Caco-2 (cell line): ENCODE data around the gene OR5D16. TPM values are rescaled to one million over a fixed set of nuclear protein-coding genes. Genes with fewer than 3 reads are reported as not detected.

Source experiments
- BruUV-seq: library from RNA; stranded (reverse); fragments of 400-500 nt; replicated peaks from 2 replicates; lab custom pipeline; 2021; lab: Mats Ljungman, UMichigan
- CTCF ChIA-PET: fragments of 300-600 bp; sonication (Branson Sonifier 250); formaldehyde crosslinking; loops from one replicate; lab custom pipeline; 2022; ENCODE audit warnings: antibody characterized with exemption; lab: Charles Lee
- POLR2A ChIA-PET: fragments of 300-600 bp; sonication (Branson Sonifier 250); formaldehyde crosslinking; loops from one replicate; lab custom pipeline; 2022; ENCODE audit warnings: antibody characterized with exemption; lab: Charles Lee
- DNase-seq, 2 experiments: peaks; one replicate each; pipeline versions ENCODE4 v3.0.0 to v3.0.0-alpha.2; 2020 to 2022
- H3K27me3 ChIP-seq: replicated peaks from 2 replicates; pipeline ENCODE4 v1.6.0; 2011; ENCODE audit warnings: low read length; ENCODE audit not compliant: control insufficient read depth, insufficient read depth
- H3K36me3 ChIP-seq: 2 replicates; pipeline ENCODE4 v1.5.1; 2011; ENCODE audit warnings: low read length; ENCODE audit not compliant: control insufficient read depth, insufficient read depth
- H3K4me1 ChIP-seq: fragments of 250-450 bp; sonication (Bioruptor Pico); 2 replicates; pipeline ENCODE4 v1.5.1; 2020; ENCODE audit warnings: mild to moderate bottlenecking
- H3K4me3 ChIP-seq: 2 replicates; pipeline ENCODE4 v1.5.1; 2011; ENCODE audit warnings: low read depth, mild to moderate bottlenecking, control low read depth, low read length
- H3K9me3 ChIP-seq: fragments of 250-450 bp; sonication (Bioruptor Pico); 2 replicates; pipeline ENCODE4 v1.5.1; 2020; ENCODE audit warnings: mild to moderate bottlenecking, moderate library complexity
- H3K27ac Mint-ChIP-seq: one replicate; pipeline ENCODE4 v1.8.0; 2022; ENCODE audit warnings: mixed read lengths; ENCODE audit not compliant: unreplicated experiment
- H3K27me3 Mint-ChIP-seq: one replicate; pipeline ENCODE4 v1.8.0; 2022; ENCODE audit warnings: mixed read lengths; ENCODE audit not compliant: insufficient read depth, unreplicated experiment
- H3K36me3 Mint-ChIP-seq: one replicate; pipeline ENCODE4 v1.8.0; 2022; ENCODE audit warnings: mild to moderate bottlenecking, mixed read lengths; ENCODE audit not compliant: insufficient read depth, unreplicated experiment
- H3K4me1 Mint-ChIP-seq: one replicate; pipeline ENCODE4 v1.8.0; 2022; ENCODE audit warnings: low read depth, mixed read lengths; ENCODE audit not compliant: unreplicated experiment
- H3K4me3 Mint-ChIP-seq: one replicate; pipeline ENCODE4 v1.8.0; 2022; ENCODE audit warnings: mild to moderate bottlenecking, moderate library complexity, mixed read lengths; ENCODE audit not compliant: unreplicated experiment
- H3K9me3 Mint-ChIP-seq: one replicate; pipeline ENCODE4 v1.8.0; 2022; ENCODE audit warnings: mixed read lengths; ENCODE audit not compliant: unreplicated experiment
- CTCF ChIP-seq, 2 experiments: fragments of 200-600 bp in 1 of 2; IDR thresholded peaks; 1 replicate in 1 of 2; 2 replicates in 1 of 2; pipeline versions ENCODE4 v1.5.1 to v1.8.0; 2011 to 2022; ENCODE audit warnings: antibody characterized with exemption in 1 of 2, control low read depth in 1 of 2, inconsistent platforms in 1 of 2, low read depth in 1 of 2, low read length in 1 of 2, mild to moderate bottlenecking in 1 of 2, moderate library complexity in 1 of 2; ENCODE audit not compliant: insufficient read depth in 1 of 2, severe bottlenecking in 1 of 2, unreplicated experiment in 1 of 2
- intact Hi-C: fragments of 100-400 bp; cut with micrococcal nuclease; formaldehyde crosslinking; loops from one replicate; pipeline ENCODE4 v1.10.0; 2022; ENCODE audit not compliant: unreplicated experiment
- total RNA-seq: library from RNA; stranded (reverse); gene quantifications from 2 replicates; pipeline ENCODE4 v1.2.3, GENCODE V29; 2022

Gene OR5D16
- total RNA-seq, 1 experiment from 2014 or later, result not detected

GRCh38 chr11:55795256-55795655, 43.3 kb upstream of the OR5D16 start, which contains the start of gene OR5D14:
Gene OR5D14, plus strand, starts transcription at chr11:55795556. Its CDS starts 0 bp downstream, at chr11:55795556.
- DNase-seq, result no peak
- Histone ChIP-seq H3K4me3 (no peak within 1 kb of the TSS), H3K36me3 (no peaks in the 10 kb centered on the region), H3K4me1 (no peaks in the 10 kb centered on the region), H3K9me3 (no peaks in the 10 kb centered on the region), H3K27me3 (no peaks in the 10 kb centered on the region)
- BruUV-seq, result no TSS peak
- intact Hi-C loops, result no loop called here
- H3K9me3 Mint-ChIP-seq, result no peaks in the 10 kb centered on the region
- H3K4me3 Mint-ChIP-seq, result no peak within 1 kb of the TSS
- H3K27ac Mint-ChIP-seq, result no peak within 1 kb of the TSS
- ChIA-PET POLR2A (no interaction called here), CTCF (no interaction called here)
- H3K36me3 Mint-ChIP-seq, result no peaks in the 10 kb centered on the region
- no peaks in the 10 kb centered on the region for H3K4me1 Mint-ChIP-seq
- no peak for TF ChIP-seq CTCF (IDR thresholded peaks at IDR 0.05; ENCODE audit: insufficient read depth in 1 of 2, low read depth in 1 of 2, low read length in 1 of 2, severe bottlenecking in 1 of 2, unreplicated experiment in 1 of 2)
- no peaks in the 10 kb centered on the region for H3K27me3 Mint-ChIP-seq

GRCh38 chr11:55806248-55806647, 32.3 kb upstream of the OR5D16 start:
- Mint-ChIP-seq H3K36me3 (no peaks in the 10 kb centered on the region), H3K9me3 (peaks cover 39% of the 10 kb centered on the region), H3K27ac (no peak overlapping the region), H3K4me1 (no peaks in the 10 kb centered on the region), H3K4me3 (no peak overlapping the region), H3K27me3 (no peaks in the 10 kb centered on the region)
- no peaks in the 10 kb centered on the region for H3K4me1 ChIP-seq
- DNase-seq, result no peak
- H3K9me3 ChIP-seq, result 0 out of 2 replicates have a peak, but pooled peaks cover 12% of the 10 kb centered on the region
- H3K27me3 ChIP-seq, result no peaks in the 10 kb centered on the region
- intact Hi-C loops, result no loop called here
- H3K36me3 ChIP-seq, result no peaks in the 10 kb centered on the region
- ChIA-PET POLR2A (no interaction called here), CTCF (no interaction called here)
- no peak overlapping the region for H3K4me3 ChIP-seq
- no TSS peak for BruUV-seq
- no peak for TF ChIP-seq CTCF (IDR thresholded peaks at IDR 0.05; ENCODE audit: insufficient read depth in 1 of 2, low read depth in 1 of 2, low read length in 1 of 2, severe bottlenecking in 1 of 2, unreplicated experiment in 1 of 2)

DNA sequence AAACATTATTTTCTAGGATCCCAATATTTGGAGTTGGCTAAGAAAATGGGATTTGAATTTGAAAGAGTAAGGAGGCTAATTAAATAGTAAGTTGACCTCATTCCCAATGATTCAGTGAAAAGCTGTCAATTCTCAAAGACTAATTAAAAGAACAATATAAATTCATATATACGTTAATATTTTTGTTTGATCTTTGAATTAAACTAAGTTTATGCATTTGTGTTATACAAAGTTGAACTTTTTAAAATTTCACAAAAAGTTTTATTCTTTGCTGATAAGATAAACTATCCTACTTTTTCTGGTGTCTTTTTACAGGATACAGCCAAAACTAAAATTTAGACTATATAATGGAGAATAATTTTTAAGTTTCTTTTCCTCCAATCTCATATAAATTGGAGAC, 27.5 kb upstream of the OR5D16 start, which contains the start of gene OR5L1:
Gene OR5L1 (plus strand): TSS at position 301 of the 400 bp plus-strand sequence. CDS start 100 bp downstream, outside the sequence.
- DNase-seq, result no peak
- no peak within 1 kb of the TSS for H3K27ac Mint-ChIP-seq
- ChIA-PET CTCF (no interaction called here), POLR2A (no interaction called here)
- no TSS peak for BruUV-seq
- H3K36me3 Mint-ChIP-seq, result no peaks in the 10 kb centered on the region
- intact Hi-C loops, result loop anchor here (10.0 kb wide), 1 partner anchor 74 kb away; the partner anchor contains the start of gene TRIM51
- Histone ChIP-seq H3K4me3 (no peak within 1 kb of the TSS), H3K36me3 (no peaks in the 10 kb centered on the region), H3K9me3 (0 out of 2 replicates have a peak, but pooled peaks cover 1% of the 10 kb centered on the region), H3K4me1 (no peaks in the 10 kb centered on the region), H3K27me3 (no peaks in the 10 kb centered on the region)
- peaks cover 26% of the 10 kb centered on the region for H3K9me3 Mint-ChIP-seq
- no peaks in the 10 kb centered on the region for H3K27me3 Mint-ChIP-seq
- no peaks in the 10 kb centered on the region for H3K4me1 Mint-ChIP-seq
- H3K4me3 Mint-ChIP-seq, result no peak within 1 kb of the TSS
- TF ChIP-seq CTCF (IDR thresholded peaks at IDR 0.05; ENCODE audit: insufficient read depth in 1 of 2, low read depth in 1 of 2, low read length in 1 of 2, severe bottlenecking in 1 of 2, unreplicated experiment in 1 of 2), result no peak
